ENCODE data around the gene AGAP2.
"Not testable (repeated sequence)": the region's sequence is repeated elsewhere in the genome, so short reads cannot be mapped to it uniquely, and the experiment has no call there.

Gene AGAP2

GRCh38 chr12:57688931-57689330, 49.6 kb downstream of the AGAP2 start:
- no peak for DNase-seq

- DNase-seq: no peak
These were observed 50.7 kb downstream of the AGAP2 start for GRCh38 chr12:57687862-57688261.

GRCh38 chr12:57679697-57680096, 58.8 kb downstream of the AGAP2 start:
- no peak for DNase-seq

DNA sequence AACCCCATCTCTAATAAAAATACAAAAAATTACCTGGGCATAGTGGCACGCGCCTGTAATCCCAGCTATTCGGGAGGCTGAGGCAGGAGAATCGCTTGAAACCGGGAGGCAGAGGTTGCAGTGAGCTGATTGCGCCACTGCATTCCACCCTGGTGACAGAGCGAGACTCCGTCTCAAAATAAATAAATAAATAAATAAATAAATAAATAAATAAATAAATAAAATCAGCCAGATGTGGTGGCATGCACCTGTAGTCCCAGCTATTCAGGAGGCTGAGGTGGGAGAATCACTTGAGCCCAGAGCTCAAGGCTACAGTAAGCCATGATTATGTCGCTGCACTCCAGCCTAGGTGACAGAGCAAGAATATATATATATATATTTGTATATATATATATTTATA, 60.6 kb downstream of the AGAP2 start:
- not testable (repeated sequence) for DNase-seq

DNA sequence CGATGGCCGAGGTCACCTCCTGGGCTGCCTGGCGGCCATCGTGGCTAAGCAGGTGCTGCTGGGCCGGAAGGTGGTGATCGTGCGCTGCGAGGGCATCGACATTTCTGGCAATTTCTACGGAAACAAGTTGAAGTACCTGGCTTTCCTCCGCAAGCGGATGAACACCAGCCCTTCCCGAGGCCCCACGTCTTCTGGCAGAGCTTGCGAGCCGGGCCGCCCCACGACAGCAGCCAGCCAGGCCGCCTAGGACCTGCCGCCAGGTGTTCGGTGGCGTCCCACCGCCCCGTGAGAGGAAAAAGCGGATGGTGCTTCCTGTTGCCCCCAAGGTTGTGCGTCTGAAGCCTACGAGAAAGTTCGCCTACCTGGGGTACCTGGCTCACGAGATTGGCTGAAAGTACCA, 63.9 kb downstream of the AGAP2 start:
- no peak for DNase-seq
